Endothelial cell of umbilical vein (primary cell): ENCODE measurements around the gene KCNMB2. TPM values are rescaled to one million over a fixed set of nuclear protein-coding genes. Genes with fewer than 3 reads are reported as not detected.

Experiments used
- BruUV-seq: library from RNA; stranded (reverse); fragments of 400-500 nt; replicated peaks from 2 replicates; lab custom pipeline; 2021; lab: Mats Ljungman, UMichigan
- CTCF ChIA-PET: fragments of 300-600, 350-600 bp; sonication (Branson Sonifier 250); formaldehyde crosslinking; loops from one replicate; lab custom pipeline; 2021; ENCODE audit warnings: antibody characterized with exemption, inconsistent platforms; lab: Charles Lee
- POLR2A ChIA-PET: fragments of 300-600, 350-600 bp; sonication (Branson Sonifier 250); formaldehyde crosslinking; loops from one replicate; lab custom pipeline; 2021; ENCODE audit warnings: antibody characterized with exemption, inconsistent platforms; lab: Charles Lee
- DNase-seq: peaks from one replicate; pipeline ENCODE4 v3.0.0-alpha.2; 2011; ENCODE audit warnings: low read depth, low spot score
- FAIRE-seq: peaks from 2 replicates; lab custom pipeline; 2011; peaks lifted over from hg19 to GRCh38; lab: Jason Lieb, UNC
- H2AFZ ChIP-seq: 2 replicates; pipeline ENCODE4 v1.6.0; 2012; ENCODE audit warnings: low read depth, low read length, control low read depth, inconsistent platforms
- H3K27ac ChIP-seq: 2 replicates; pipeline ENCODE4 v1.5.1; 2011; ENCODE audit warnings: low read depth, mild to moderate bottlenecking, control low read depth, low read length, moderate library complexity; ENCODE audit not compliant: insufficient read depth
- H3K27me3 ChIP-seq, 2 experiments: 2 replicates each; pipeline versions ENCODE4 v1.6.0 to v1.6.1; 2011; ENCODE audit warnings: low read length in 2 of 2, mixed read lengths in 1 of 2; ENCODE audit not compliant: control insufficient read depth in 2 of 2, insufficient read depth in 2 of 2
- H3K36me3 ChIP-seq, 2 experiments: 2 replicates in 1 of 2; 3 replicates in 1 of 2; pipeline ENCODE4 v1.5.1; 2011; ENCODE audit warnings: low read length in 2 of 2, mild to moderate bottlenecking in 1 of 2, moderate library complexity in 1 of 2; ENCODE audit not compliant: control insufficient read depth in 2 of 2, insufficient read depth in 2 of 2; ENCODE audit errors: extremely low read depth in 1 of 2
- H3K4me1 ChIP-seq: 3 replicates; pipeline ENCODE4 v1.5.1; 2011; ENCODE audit warnings: mild to moderate bottlenecking, low read length; ENCODE audit not compliant: control insufficient read depth, insufficient read depth; ENCODE audit errors: extremely low read depth
- H3K4me2 ChIP-seq: 2 replicates; pipeline ENCODE4 v1.6.1; 2011; ENCODE audit warnings: low read length, control low read depth, mixed read lengths; ENCODE audit not compliant: insufficient read depth
- H3K4me3 ChIP-seq, 3 experiments: fragments of 200-600 bp in 1 of 3; sonication (generic), shearing (Covaris generic) in 1 of 3; replicated peaks in 1 of 3; 2 replicates each; pipeline ENCODE4 v1.5.1; 2011 to 2016; ENCODE audit warnings: control low read depth in 3 of 3, low read length in 3 of 3, mild to moderate bottlenecking in 2 of 3, inconsistent platforms in 1 of 3, low read depth in 1 of 3, moderate library complexity in 1 of 3; ENCODE audit not compliant: insufficient read depth in 1 of 3
- H3K79me2 ChIP-seq: 2 replicates; pipeline ENCODE4 v1.6.0; 2012; ENCODE audit warnings: low read length, inconsistent platforms; ENCODE audit not compliant: control insufficient read depth, insufficient read depth
- H3K9ac ChIP-seq: replicated peaks from 2 replicates; pipeline ENCODE3; 2011; ENCODE audit warnings: low read length, control low read depth; ENCODE audit not compliant: insufficient read depth; ENCODE audit errors: extremely low read depth
- H3K9me1 ChIP-seq: replicated peaks from 3 replicates; pipeline ENCODE4 v1.6.0; 2011; ENCODE audit warnings: mild to moderate bottlenecking, low read length; ENCODE audit not compliant: control insufficient read depth, insufficient read depth; ENCODE audit errors: extremely low read depth
- H3K9me3 ChIP-seq: replicated peaks from 2 replicates; pipeline ENCODE4 v1.5.1; 2012; ENCODE audit warnings: low read length, inconsistent platforms; ENCODE audit not compliant: control insufficient read depth, insufficient read depth
- H4K20me1 ChIP-seq: replicated peaks from 2 replicates; pipeline ENCODE3; 2011; ENCODE audit warnings: mild to moderate bottlenecking, low read length; ENCODE audit not compliant: control insufficient read depth, insufficient read depth; ENCODE audit errors: extremely low read depth
- EZH2 ChIP-seq: IDR thresholded peaks from 2 replicates; pipeline ENCODE4 v1.6.1; 2012; ENCODE audit warnings: borderline replicate concordance, low read depth, mild to moderate bottlenecking, moderate library complexity, low read length, inconsistent platforms; ENCODE audit not compliant: severe bottlenecking
- FOS ChIP-seq: IDR thresholded peaks from 2 replicates; pipeline ENCODE4 v1.6.1; 2011; ENCODE audit warnings: mild to moderate bottlenecking, low read length, moderate library complexity, borderline replicate concordance; ENCODE audit not compliant: insufficient read depth
- GATA2 ChIP-seq: IDR thresholded peaks from 2 replicates; pipeline ENCODE4 v1.7.0; 2011; ENCODE audit warnings: low read depth, mild to moderate bottlenecking, moderate library complexity, mixed read lengths, low read length; ENCODE audit not compliant: insufficient read length, insufficient read depth
- JUN ChIP-seq: IDR thresholded peaks from 2 replicates; pipeline ENCODE4 v1.6.1; 2011; ENCODE audit warnings: borderline replicate concordance, low read depth; ENCODE audit not compliant: insufficient read length, insufficient read depth
- MYC ChIP-seq: IDR thresholded peaks from one replicate; pipeline ENCODE4 v1.6.1; 2011; ENCODE audit warnings: mild to moderate bottlenecking, low read depth, low read length
- POLR2A ChIP-seq: IDR thresholded peaks from 2 replicates; pipeline ENCODE4 v1.6.1; 2012; ENCODE audit warnings: low read depth, mild to moderate bottlenecking, control low read depth, low read length
- POLR2AphosphoS5 ChIP-seq: IDR thresholded peaks from 2 replicates; pipeline ENCODE4 v1.6.1; 2012; ENCODE audit warnings: low read depth, mild to moderate bottlenecking, control low read depth, low read length, moderate library complexity; ENCODE audit not compliant: insufficient read depth
- dilution Hi-C: fragments of 300-500 bp; cut with MboI; formaldehyde crosslinking; loops from one replicate; pipeline ENCODE4 v1.15.0; 2019; ENCODE audit warnings: low sequenced_read_pairs; ENCODE audit not compliant: extremely low pct_ligation_motif_present
- intact Hi-C: fragments of 100-400 bp; cut with micrococcal nuclease; formaldehyde crosslinking; loops from one replicate; pipeline ENCODE4 v1.10.0; 2022
- polyA plus RNA-seq, 4 experiments: library from polyadenylated mRNA; depleted of rRNA in 3 of 4; stranded (reverse) in 3 of 4; unstranded in 1 of 4; fragments of >200 nt; gene quantifications; 2 replicates each; pipeline versions ENCODE4 v1.2.1 to v1.2.3, GENCODE V29; 2011 to 2012; ENCODE audit warnings: missing spikeins in 1 of 4
- total RNA-seq: library from RNA; stranded (reverse); gene quantifications from 2 replicates; pipeline ENCODE4 v1.2.3, GENCODE V29; 2021
- TF ChIP-seq, protein P1 (sequence below), 2 donors: IDR thresholded peaks; 1 replicate in 1 of 2; 2 replicates in 1 of 2; pipeline ENCODE4 v1.5.1; 2011; ENCODE audit warnings: low read length in 2 of 2, mild to moderate bottlenecking in 2 of 2, moderate library complexity in 2 of 2, control low read depth in 1 of 2, inconsistent platforms in 1 of 2, low read depth in 1 of 2; ENCODE audit not compliant: insufficient read depth in 1 of 2; ENCODE audit errors: extremely low read depth in 1 of 2
- TF ChIP-seq, protein P2 (sequence below): IDR thresholded peaks from 2 replicates; pipeline ENCODE4 v1.6.1; 2011; ENCODE audit not compliant: insufficient read depth, insufficient read length

Gene KCNMB2
- total and polyA plus RNA-seq, 2 donors (not counting 3 experiments of a cell fraction or from before 2014, with no cell fraction given): not detected

DNA sequence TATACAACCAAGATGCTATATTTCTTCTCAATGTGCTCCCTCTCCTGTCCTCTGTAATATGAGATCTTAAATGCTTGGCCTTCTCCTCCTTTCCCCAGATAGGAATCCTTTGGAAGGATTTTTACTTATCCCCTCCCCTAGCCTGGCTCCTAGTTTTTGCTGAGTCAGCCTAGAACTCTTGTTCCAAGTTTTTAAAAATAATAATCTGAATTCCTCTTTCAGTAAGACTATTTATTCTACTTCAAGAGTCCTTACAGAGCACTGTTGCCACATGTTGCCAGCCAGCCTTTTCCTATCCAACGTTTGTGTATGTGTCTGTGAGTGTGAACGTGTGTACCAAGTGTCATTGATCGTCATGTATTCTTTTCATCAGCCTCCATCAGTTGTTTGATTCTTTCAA is 11.0 kb upstream of the KCNMB2 start:
- Histone ChIP-seq H3K4me1 (peaks cover 5% of the 10 kb centered on the region), H3K9me1 (no peaks in the 10 kb centered on the region), H3K27me3 (no peaks in the 10 kb centered on the region), H3K27ac (no peak overlapping the region), H3K4me3 (no peak overlapping the region), H3K9me3 (no peaks in the 10 kb centered on the region), H3K9ac (no peak overlapping the region), H3K4me2 (no peak overlapping the region), H2AFZ (no peak overlapping the region), H3K79me2 (no peaks in the 10 kb centered on the region), H3K36me3 (no peaks in the 10 kb centered on the region), H4K20me1 (no peaks in the 10 kb centered on the region)
- ChIA-PET POLR2A (no interaction called here), CTCF (no interaction called here)
- no peak for TF ChIP-seq POLR2A
- TF ChIP-seq FOS: no peak
- TF ChIP-seq GATA2: no peak
- TF ChIP-seq EZH2: no peak
- no peak for TF ChIP-seq POLR2AphosphoS5
- no peak for TF ChIP-seq JUN
- TF ChIP-seq, protein P1, sequence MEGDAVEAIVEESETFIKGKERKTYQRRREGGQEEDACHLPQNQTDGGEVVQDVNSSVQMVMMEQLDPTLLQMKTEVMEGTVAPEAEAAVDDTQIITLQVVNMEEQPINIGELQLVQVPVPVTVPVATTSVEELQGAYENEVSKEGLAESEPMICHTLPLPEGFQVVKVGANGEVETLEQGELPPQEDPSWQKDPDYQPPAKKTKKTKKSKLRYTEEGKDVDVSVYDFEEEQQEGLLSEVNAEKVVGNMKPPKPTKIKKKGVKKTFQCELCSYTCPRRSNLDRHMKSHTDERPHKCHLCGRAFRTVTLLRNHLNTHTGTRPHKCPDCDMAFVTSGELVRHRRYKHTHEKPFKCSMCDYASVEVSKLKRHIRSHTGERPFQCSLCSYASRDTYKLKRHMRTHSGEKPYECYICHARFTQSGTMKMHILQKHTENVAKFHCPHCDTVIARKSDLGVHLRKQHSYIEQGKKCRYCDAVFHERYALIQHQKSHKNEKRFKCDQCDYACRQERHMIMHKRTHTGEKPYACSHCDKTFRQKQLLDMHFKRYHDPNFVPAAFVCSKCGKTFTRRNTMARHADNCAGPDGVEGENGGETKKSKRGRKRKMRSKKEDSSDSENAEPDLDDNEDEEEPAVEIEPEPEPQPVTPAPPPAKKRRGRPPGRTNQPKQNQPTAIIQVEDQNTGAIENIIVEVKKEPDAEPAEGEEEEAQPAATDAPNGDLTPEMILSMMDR (IDR thresholded peaks at IDR 0.05; ENCODE audit: extremely low read depth in 1 of 2, insufficient read depth in 1 of 2, low read depth in 1 of 2, low read length in 2 of 2): no peak
- TF ChIP-seq, protein P2, sequence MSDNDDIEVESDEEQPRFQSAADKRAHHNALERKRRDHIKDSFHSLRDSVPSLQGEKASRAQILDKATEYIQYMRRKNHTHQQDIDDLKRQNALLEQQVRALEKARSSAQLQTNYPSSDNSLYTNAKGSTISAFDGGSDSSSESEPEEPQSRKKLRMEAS: no peak
- no peak for TF ChIP-seq MYC
- intact Hi-C loops: no loop called here
- no peak for FAIRE-seq
- DNase-seq: no peak
- dilution Hi-C loops: no loop called here
- no TSS peak for BruUV-seq
